ENCODE measurements around the gene CLN6.
"Not testable (repeated sequence)": the region's sequence is repeated elsewhere in the genome, so short reads cannot be mapped to it uniquely, and the experiment has no call there.

The CLN6 gene

GRCh38 chr15:68252925-68253534, 23.5 kb upstream of the CLN6 start:
- peak; percentile 38 for DNase-seq

DNA sequence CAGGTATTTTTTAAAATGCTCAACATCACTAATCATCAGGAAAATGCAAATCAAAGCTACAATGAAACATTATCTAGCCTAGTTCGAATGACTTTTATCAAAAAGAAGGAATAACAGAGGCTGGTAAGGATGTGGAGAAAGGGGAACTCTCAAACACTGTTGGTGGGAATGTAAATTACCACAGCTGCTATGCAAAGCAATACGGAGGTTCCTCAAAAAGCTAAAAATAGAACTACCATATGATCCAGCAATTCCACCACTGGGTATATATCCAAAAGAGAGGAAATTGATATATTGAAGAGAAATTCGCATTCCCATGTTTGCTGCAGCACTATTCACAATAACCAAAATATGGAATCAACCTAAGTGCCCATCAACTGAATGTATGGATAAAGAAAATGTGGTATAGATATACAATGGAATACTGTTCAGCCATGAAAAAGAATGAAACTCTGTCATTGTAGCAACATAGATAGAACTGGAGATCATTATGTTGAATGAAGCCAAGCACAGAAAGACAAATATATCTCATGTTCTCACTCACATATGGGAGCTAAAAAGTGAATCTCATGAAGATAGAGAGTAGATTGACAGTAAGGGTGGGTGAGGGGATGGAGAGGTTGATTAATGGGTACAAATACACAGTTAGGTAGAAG, 19.7 kb upstream of the CLN6 start:
- DNase-seq = no peak

DNA sequence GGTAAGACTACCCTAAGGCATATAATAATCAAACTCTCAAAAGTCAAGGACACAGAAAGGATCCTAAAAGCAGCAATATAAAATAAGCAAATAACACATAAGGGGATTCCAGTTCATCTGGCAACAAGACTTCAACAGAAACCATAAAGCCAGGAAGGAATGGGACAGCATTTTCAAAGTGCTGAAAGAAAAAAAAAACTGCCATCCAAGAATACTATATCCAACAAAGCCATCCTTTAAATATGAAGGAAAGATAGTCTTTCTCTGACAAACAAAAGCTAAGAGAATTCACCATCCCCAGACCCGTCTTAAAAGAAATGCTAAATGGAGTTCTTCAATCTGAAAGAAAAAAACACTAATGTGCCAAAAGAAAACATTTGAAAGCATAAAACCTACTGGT, 14.7 kb upstream of the CLN6 start:
- no peak for DNase-seq

GRCh38 chr15:68241088-68241935, 11.8 kb upstream of the CLN6 start:
- DNase-seq = no peak

- DNase-seq = no peak
These were observed 9.5 kb upstream of the CLN6 start for GRCh38 chr15:68239025-68239424.

DNA sequence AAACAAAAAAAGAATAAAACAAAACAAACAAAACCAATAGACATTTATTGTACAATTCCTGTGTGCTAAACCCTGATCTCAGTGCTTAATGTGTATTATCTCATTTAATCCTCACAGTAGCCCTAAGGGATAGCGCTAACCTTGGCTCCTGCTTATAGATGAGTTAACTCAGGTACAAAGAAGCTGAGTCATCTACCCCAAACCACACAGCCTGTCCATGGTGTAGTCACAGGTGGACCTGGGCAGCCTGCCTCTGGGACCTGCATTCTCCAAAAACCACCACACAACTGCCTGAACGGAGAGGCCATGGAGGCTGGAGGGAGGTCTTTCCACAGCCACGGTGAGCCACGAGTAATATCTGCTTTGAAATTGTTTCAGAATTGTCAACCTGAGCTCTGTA, 5.5 kb upstream of the CLN6 start:
- DNase-seq = no peak

GRCh38 chr15:68234520-68234919, 5.0 kb upstream of the CLN6 start:
- not testable (repeated sequence) for DNase-seq

DNA sequence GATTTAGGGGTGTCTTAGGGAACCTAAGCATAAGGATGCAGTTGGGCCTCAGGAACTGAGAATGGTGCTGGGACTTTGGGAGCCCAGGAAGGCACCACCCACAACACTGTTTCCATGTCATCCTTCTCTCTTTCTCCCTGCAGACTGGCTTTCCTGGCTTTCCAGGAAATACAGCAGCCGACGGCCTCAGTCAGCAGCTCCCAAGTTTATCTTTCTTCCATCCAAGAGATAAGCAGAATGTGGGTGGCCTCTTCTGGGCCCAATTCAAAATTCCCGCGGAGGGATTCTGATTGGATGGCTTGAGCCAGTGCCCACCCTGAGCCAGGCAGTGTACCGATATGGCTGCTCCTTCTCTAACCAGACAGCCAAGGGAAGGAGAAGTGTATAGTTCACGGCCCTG, 4.5 kb upstream of the CLN6 start:
- no peak for DNase-seq

GRCh38 chr15:68232937-68233336, 3.4 kb upstream of the CLN6 start:
- DNase-seq = no peak

DNA sequence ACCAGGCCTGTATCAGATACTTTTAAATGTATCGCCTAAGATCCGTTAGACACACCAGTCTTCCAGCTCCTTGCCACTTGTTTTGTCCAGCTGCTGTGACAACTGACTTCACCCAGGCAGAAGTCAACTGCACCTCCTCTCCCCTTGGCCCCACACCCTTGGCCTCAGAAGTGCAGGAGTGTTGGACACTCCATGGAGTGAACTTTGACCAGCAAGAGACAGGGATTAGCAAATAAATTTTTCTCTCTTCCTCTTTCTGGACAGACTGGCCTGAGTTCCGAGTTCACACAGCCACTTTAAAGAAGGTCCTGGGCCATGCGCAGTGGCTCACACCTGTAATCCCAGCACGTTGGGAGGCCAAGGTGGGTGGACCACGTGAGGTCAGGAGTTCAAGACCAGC, 2.9 kb upstream of the CLN6 start:
- DNase-seq = no peak

- DNase-seq = no peak
These were observed 1.7 kb upstream of the CLN6 start for GRCh38 chr15:68231102-68231818.

DNA sequence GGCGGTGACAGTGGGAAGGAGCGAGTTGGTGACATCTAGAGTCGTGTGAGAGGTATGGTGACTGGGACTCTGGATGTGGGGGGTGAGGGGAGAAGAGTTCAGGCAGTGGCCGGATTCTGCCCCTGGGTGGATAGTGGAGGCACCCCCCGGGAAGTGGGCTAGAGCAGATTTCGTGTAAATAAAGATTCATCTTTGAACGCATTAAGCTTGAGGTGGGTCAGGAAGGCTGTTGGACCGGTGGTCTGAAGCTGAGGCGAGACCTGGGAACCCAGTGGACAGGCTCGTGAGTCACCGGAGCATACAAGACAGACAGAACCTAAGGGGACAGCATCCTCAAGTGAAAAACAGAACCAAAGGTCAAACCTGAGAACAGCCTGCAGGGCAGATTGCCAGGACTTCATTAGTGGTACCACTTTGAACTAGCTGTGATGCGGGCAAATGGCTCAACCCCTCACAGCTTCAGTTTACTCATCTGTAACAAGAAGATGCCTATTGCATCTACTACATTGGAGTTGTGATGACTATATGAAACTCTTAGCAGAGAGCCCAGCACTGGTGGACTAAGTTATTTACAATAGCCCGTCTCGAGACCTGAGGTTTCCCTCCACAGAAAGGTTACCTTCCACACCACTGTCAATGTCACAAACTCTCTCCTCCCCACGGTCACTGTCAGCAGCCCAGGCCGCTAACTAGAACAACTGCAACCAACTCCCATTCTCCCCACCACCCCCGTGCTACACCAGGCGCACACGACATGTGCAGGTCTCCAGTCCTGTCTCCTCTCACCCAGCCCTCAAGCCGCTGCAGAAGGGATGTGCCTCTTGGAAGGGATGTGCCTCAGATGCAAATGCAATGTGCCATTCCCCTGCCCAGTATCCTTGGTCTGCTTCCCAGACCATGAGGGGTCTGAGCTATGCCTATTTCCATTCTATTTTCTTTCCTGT, 901 bp upstream of the CLN6 start:
- no peak for DNase-seq

GRCh38 chr15:68228971-68229385, 550 bp downstream of the CLN6 start:
- DNase-seq = no peak

DNA sequence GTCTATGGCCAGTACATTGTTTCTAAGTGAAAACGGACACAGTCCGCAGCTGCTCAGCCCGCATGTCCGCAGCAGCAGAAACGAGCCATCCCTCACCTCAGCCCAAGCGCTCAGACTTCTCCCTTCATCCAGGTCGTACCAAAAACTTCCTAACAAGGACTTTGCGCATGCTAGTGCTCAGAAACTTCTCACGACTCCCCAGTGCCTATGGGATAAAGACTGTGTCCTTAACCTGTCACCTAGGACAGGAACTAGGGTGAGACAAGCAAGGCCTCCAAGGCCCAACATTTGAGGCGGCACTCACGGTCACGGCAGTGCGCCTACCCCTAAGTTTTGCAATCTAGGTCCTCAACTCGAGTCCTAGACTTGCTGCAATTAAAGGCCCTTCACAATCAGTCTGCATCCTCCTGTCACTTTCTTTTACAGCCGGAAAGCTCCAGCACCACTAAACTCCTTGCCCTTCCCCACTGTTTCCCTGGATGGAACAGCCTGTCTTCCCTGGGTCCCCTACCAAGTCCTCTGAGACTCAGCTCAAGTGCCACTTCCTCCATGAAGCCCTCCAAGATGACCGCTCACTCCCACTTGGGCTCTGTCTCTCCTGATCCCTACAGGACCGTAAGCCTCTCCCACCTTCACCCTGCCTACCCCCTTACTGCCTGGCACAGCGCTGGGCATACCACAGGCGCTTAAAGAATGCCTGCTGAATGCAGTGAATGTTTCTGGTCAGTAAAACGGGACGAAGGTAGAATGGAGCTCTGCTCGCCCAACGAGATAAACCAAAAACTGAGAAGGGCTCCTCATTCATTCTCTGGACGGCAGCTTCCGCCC, 1.2 kb downstream of the CLN6 start:
- no peak for DNase-seq

DNA sequence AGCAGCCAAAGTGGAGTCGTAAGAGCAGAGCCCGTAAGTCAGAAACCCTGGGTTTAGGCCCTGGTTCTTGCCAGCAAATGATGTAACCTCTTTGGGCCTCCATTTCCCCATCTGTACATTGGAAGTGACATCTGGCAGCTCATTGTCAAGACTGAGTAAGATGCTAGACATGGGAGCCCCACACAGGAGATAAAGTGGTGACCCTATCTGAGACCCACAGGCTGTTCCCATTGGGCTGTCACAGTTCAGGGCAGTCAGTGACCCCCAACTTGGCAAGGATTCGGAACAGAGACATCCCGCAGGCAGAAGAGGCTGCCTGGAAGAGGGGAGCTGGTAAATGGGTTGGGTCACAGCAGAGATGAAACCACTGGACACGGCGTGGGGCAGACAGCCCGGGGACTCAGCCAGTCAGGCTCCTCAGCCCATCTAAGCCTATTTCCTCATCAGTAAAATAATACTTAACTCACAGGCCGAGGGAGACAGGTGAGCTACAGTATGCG, 1.8 kb downstream of the CLN6 start:
- no peak for DNase-seq

- DNase-seq = not testable (repeated sequence)
These were observed 4.1 kb downstream of the CLN6 start for GRCh38 chr15:68225442-68225841.

DNA sequence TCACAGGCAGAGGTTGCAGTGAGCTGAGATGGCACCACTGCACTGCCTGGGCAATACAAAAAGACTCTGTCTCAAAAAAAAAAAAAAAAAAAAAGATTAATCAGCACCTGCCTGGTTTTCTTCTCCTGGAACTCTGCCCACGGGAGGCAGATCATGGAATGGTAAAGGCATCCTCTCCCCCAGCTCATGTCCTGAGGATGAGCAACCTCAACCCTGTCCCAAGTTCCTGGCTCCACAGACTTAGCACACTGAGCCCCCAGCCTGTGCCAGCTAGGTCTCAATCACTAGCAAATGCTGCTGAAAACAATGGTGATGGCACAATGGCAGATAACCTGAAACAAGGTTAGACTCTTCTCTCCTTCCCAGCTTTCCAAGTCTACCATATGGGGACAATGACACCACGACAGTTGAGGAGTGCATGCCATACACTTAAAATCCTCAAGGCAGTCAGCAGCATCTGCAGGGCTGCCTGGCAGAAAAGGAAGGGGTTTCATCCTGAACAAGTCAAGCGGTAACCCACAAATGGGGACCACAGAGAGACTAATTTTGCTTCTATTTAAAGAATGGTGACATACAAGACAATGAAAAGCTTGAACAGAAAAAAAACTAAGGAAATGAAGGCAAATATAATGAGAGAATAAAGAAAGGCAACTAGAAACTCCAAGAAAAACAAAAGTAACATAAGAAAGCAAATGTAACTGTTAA, 4.8 kb downstream of the CLN6 start:
- no peak for DNase-seq

DNA sequence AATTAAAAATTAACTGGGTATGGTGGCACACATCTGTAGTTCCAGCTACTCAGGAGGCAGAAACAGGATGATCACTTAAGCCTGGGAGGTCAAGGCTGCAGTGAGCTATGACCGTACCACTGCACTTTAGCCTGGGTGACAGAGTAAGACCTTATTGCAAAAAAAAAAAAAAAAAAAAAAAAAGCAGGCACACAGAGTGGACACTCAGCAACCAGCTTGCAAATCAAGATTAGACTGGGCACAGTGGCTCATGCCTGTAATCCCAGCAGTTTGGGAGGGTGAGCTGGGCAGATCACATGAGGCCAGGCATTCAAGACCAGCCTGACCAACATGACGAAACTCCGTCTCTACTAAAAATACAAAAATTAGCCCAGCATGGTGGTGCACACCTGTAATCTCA, 5.4 kb downstream of the CLN6 start:
- DNase-seq = no peak

GRCh38 chr15:68223171-68223570, 6.4 kb downstream of the CLN6 start:
- no peak for DNase-seq

DNA sequence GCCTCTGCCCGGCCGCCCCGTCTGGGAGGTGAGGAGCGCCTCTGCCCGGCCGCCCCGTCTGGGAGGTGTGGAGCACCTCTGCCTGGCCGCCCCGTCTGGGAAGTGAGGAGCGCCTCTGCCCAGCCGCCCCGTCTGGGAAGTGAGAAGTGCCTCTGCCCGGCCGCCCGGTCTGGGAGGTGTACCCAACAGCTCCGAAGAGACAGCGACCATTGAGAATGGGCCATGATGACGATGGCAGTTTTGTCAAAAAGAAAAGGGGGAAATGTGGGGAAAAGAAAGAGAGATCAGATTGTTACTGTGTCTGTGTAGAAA, 7.1 kb downstream of the CLN6 start:
- not testable (repeated sequence) for DNase-seq
